ENCODE data around the gene SLC25A33. TPM values are rescaled to one million over a fixed set of nuclear protein-coding genes. Genes with fewer than 3 reads are reported as not detected.
A peak's percentile ranks its signal among the peaks of the same experiment; 100 is the strongest.

The SLC25A33 gene
- total RNA-seq, 3 donors from 2014 or later: 22.2 to 24.9 (median 22.2) TPM

- Mint-ChIP-seq H3K9me3 (no peaks in the 10 kb centered on the region), H3K27me3 (ENCODE audit: low read depth) (no peaks in the 10 kb centered on the region), H3K4me1 (ENCODE audit: low read depth) (peaks cover 69% of the 10 kb centered on the region), H3K4me3 (peak overlapping the region; percentile 93), H3K36me3 (ENCODE audit: insufficient read depth) (peaks cover 2% of the 10 kb centered on the region)
- ATAC-seq (peak; percentile 43 to 46), DNase-seq (peak; percentile 53)
Observed at GRCh38 chr1:9629445-9630201, 90.4 kb downstream of the SLC25A33 start.

GRCh38 chr1:9630331-9631111, 91.3 kb downstream of the SLC25A33 start:
- Mint-ChIP-seq H3K27me3 (ENCODE audit: low read depth) (no peaks in the 10 kb centered on the region), H3K4me1 (ENCODE audit: low read depth) (peaks cover 78% of the 10 kb centered on the region), H3K36me3 (ENCODE audit: insufficient read depth) (peaks cover 10% of the 10 kb centered on the region), H3K4me3 (peak overlapping the region; percentile 93), H3K9me3 (no peaks in the 10 kb centered on the region)
- ATAC-seq (no peak), DNase-seq (no peak)

GRCh38 chr1:9631613-9632012, 92.3 kb downstream of the SLC25A33 start:
- DNase-seq (no peak), ATAC-seq (no peak)
- Mint-ChIP-seq H3K27me3 (ENCODE audit: low read depth) (no peaks in the 10 kb centered on the region), H3K9me3 (no peaks in the 10 kb centered on the region), H3K4me3 (peak overlapping the region; percentile 93), H3K36me3 (ENCODE audit: insufficient read depth) (peaks cover 13% of the 10 kb centered on the region), H3K4me1 (ENCODE audit: low read depth) (peaks cover 78% of the 10 kb centered on the region)

- no peak for ATAC-seq
- H3K4me1 Mint-ChIP-seq (ENCODE audit: low read depth): peaks cover 75% of the 10 kb centered on the region
Observed at GRCh38 chr1:9633493-9633892, 94.2 kb downstream of the SLC25A33 start.

GRCh38 chr1:9634582-9634981, 95.3 kb downstream of the SLC25A33 start:
- Mint-ChIP-seq H3K4me1 (ENCODE audit: low read depth) (peaks cover 79% of the 10 kb centered on the region), H3K4me3 (no peak overlapping the region), H3K9me3 (no peaks in the 10 kb centered on the region), H3K27me3 (ENCODE audit: low read depth) (no peaks in the 10 kb centered on the region), H3K36me3 (ENCODE audit: insufficient read depth) (peaks cover 21% of the 10 kb centered on the region)
- no peak for ATAC-seq
- DNase-seq: no peak

More at GRCh38 chr1:9633493-9633892, 94.2 kb downstream of the SLC25A33 start:
- Mint-ChIP-seq H3K36me3 (ENCODE audit: insufficient read depth) (peaks cover 19% of the 10 kb centered on the region), H3K4me3 (no peak overlapping the region), H3K27me3 (ENCODE audit: low read depth) (no peaks in the 10 kb centered on the region), H3K9me3 (no peaks in the 10 kb centered on the region)
- no peak for DNase-seq

Other genes starting within 250 kb of the SLC25A33 start
- 1 to 10 TPM; 2.3 to 3.8 (median 3.0) TPM for gene SPSB1, start 246.6 kb upstream of the SLC25A33 start, total RNA-seq
- 10 to 100 TPM; 37.0 to 44.6 (median 38.8) TPM for gene TMEM201, start 49.4 kb downstream of the SLC25A33 start, total RNA-seq
- gene PIK3CD, start 112.3 kb downstream of the SLC25A33 start, total RNA-seq: 100 to 1,000 TPM in 1 of 3 donors, 10 to 100 TPM in 2; 97.6 to 123 (median 99.2) TPM